Retinal pigment epithelial cell (primary cell): ENCODE results near the gene TMEM115.

Experiments used
- DNase-seq: peaks from one replicate; pipeline ENCODE4 v3.0.0-alpha.2; 2010; ENCODE audit warnings: low read depth
- H3K4me3 ChIP-seq: 2 replicates; pipeline ENCODE4 v1.5.1; 2011; ENCODE audit warnings: mild to moderate bottlenecking, low read length, control low read depth, moderate library complexity
- TF ChIP-seq, protein P1 (sequence below): conservative IDR thresholded peaks from 2 replicates; pipeline ENCODE4 v1.5.1; 2011; ENCODE audit warnings: low read depth, low read length, control low read depth, inconsistent platforms

Gene TMEM115

GRCh38 chr3:50388016-50388719 is 28.8 kb upstream of the TMEM115 start:
- TF ChIP-seq, protein P1, sequence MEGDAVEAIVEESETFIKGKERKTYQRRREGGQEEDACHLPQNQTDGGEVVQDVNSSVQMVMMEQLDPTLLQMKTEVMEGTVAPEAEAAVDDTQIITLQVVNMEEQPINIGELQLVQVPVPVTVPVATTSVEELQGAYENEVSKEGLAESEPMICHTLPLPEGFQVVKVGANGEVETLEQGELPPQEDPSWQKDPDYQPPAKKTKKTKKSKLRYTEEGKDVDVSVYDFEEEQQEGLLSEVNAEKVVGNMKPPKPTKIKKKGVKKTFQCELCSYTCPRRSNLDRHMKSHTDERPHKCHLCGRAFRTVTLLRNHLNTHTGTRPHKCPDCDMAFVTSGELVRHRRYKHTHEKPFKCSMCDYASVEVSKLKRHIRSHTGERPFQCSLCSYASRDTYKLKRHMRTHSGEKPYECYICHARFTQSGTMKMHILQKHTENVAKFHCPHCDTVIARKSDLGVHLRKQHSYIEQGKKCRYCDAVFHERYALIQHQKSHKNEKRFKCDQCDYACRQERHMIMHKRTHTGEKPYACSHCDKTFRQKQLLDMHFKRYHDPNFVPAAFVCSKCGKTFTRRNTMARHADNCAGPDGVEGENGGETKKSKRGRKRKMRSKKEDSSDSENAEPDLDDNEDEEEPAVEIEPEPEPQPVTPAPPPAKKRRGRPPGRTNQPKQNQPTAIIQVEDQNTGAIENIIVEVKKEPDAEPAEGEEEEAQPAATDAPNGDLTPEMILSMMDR: peak; percentile 53
- no peak overlapping the region for H3K4me3 ChIP-seq
- DNase-seq: no peak

GRCh38 chr3:50385754-50386153 is 26.4 kb upstream of the TMEM115 start:
- H3K4me3 ChIP-seq: no peak overlapping the region

DNA sequence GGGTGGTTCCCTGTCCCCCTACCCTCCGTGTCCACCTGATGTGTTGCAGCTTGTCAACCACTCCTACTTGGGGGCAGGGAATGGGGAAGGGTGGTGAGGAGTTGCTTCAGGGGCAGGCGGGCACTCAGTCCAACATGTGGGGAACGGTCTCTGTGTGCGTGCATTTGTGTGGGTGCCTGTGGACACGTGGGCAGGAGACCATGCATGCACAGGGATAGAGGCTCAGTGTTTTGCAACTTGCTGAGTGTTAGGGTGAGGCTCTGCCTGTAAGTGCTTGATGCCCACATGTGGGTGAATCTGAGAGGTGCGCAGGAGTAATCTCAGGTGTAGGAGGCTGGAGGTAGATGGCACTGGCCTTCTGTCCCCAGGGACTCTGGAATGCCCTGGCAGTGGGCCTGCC is 24.4 kb upstream of the TMEM115 start:
- TF ChIP-seq, protein P1: no peak
- DNase-seq: no peak
- no peak overlapping the region for H3K4me3 ChIP-seq

More at GRCh38 chr3:50385754-50386153, 26.4 kb upstream of the TMEM115 start:
- TF ChIP-seq, protein P1: no peak
- no peak for DNase-seq

GRCh38 chr3:50382722-50383121 is 23.4 kb upstream of the TMEM115 start:
- TF ChIP-seq, protein P1: no peak
- H3K4me3 ChIP-seq: no peak overlapping the region
- no peak for DNase-seq

- DNase-seq: no peak
- H3K4me3 ChIP-seq: no peak overlapping the region
- TF ChIP-seq, protein P1: no peak
Observed at GRCh38 chr3:50381383-50381782, 22.1 kb upstream of the TMEM115 start.

DNA sequence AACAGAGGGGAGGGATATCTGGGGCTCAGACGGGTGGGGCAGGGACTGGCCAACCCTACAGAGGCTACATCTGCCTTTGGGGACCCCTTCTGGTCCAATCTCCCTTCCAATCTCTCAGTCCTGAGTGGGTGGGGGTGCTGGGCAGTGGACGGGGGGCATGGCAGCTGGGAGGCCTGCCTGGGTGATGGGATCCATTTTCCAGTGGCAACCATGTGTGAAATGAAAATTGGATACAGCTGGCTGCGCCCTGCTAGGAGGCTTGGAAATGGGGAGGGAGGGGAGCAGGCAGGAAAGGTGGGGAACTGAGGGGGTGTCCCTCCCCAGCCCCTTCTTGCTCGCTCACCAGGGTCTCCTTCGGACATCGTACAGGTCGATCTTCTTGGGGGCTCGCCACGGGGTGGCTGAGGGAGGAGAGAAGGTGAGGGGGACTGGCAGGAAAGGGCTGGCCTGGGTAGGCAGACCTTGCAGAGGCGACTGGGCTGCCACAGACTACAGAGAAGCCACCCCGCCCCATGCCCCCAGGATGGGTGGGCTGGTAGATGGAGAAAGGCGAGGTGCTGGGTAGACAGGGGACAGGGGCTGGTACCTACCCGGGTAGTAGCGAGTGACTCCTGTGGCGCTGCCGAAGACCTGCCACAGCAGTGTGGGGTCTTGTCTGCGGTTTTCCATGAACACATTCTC is 21.2 kb upstream of the TMEM115 start:
- no peak for DNase-seq
- no peak overlapping the region for H3K4me3 ChIP-seq
- TF ChIP-seq, protein P1: no peak

DNA sequence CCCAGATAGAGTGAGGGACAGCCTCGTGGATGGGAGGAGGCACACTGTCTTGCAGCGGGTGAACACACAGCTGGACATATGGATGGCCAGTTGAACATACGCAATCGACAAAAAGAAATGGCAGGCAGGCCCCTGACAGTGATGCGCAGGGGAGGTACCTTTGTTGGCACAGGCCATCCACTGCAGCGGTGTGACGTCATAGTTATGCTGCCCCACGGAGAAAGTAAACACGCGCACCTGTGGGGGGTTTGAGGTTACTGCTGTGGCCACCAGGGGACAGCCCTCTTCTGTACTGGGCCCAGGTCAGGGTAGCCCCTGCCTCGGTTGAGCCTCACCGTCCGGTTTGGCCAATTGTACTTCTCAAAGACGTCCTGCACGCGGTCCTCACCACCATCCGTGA is 19.4 kb upstream of the TMEM115 start:
- TF ChIP-seq, protein P1: no peak
- DNase-seq: no peak
- H3K4me3 ChIP-seq: no peak overlapping the region
